Panc1 (cell line): ENCODE data around the gene REXO5. TPM values are rescaled to one million over a fixed set of nuclear protein-coding genes. Genes with fewer than 3 reads are reported as not detected.

Source experiments
- ATAC-seq: fragments of 200-7000 bp; cut with Tn5 transposase; 2 replicates; pipeline ENCODE4 v1.9.1; 2020; ENCODE audit warnings: mild to moderate bottlenecking, moderate library complexity
- BruUV-seq: library from RNA; stranded (reverse); fragments of 400-500 nt; replicated peaks from 2 replicates; lab custom pipeline; 2021; lab: Mats Ljungman, UMichigan
- CTCF ChIA-PET: fragments of 300-600 bp; sonication (Branson Sonifier 250); formaldehyde crosslinking; loops from one replicate; lab custom pipeline; 2022; ENCODE audit warnings: antibody characterized with exemption; lab: Charles Lee
- POLR2A ChIA-PET: fragments of 300-600 bp; sonication (Branson Sonifier 250); formaldehyde crosslinking; loops from one replicate; lab custom pipeline; 2022; ENCODE audit warnings: antibody characterized with exemption; lab: Charles Lee
- DNase-seq: peaks from one replicate; pipeline ENCODE4 v3.0.0-alpha.2; 2010; ENCODE audit warnings: low read depth, low spot score
- H3K27ac ChIP-seq: 2 replicates; pipeline ENCODE4 v1.5.1; 2011; ENCODE audit warnings: mild to moderate bottlenecking, low read length, inconsistent platforms
- H3K27me3 ChIP-seq: fragments of 200-500 bp; sonication (Bioruptor generic); 2 replicates; pipeline ENCODE4 v1.6.0; 2014; ENCODE audit warnings: low read length, inconsistent platforms; ENCODE audit not compliant: control insufficient read depth, insufficient read depth
- H3K36me3 ChIP-seq: fragments of 200-500 bp; sonication (Bioruptor generic); 2 replicates; pipeline ENCODE4 v1.5.1; 2014; ENCODE audit warnings: inconsistent platforms, mild to moderate bottlenecking, low read length, moderate library complexity; ENCODE audit not compliant: control insufficient read depth, insufficient read depth
- H3K4me1 ChIP-seq: 2 replicates; pipeline ENCODE4 v1.5.1; 2011; ENCODE audit warnings: inconsistent platforms, mild to moderate bottlenecking, low read length, moderate library complexity; ENCODE audit not compliant: control insufficient read depth, insufficient read depth
- H3K4me3 ChIP-seq, 2 experiments: 2 replicates each; pipeline ENCODE4 v1.5.1; 2011 to 2012; ENCODE audit warnings: low read depth in 2 of 2, low read length in 2 of 2, mild to moderate bottlenecking in 2 of 2, inconsistent platforms in 1 of 2, moderate library complexity in 1 of 2
- H3K9me3 ChIP-seq: fragments of 200-500 bp; sonication (Bioruptor generic); 2 replicates; pipeline ENCODE4 v1.5.1; 2014; ENCODE audit warnings: low read depth, mild to moderate bottlenecking, inconsistent platforms, low read length, moderate library complexity; ENCODE audit not compliant: control insufficient read depth, insufficient read depth
- CTCF ChIP-seq: fragments of 450-650 bp; IDR thresholded peaks from 2 replicates; pipeline ENCODE4 v1.5.1; 2017; ENCODE audit warnings: mild to moderate bottlenecking
- POLR2AphosphoS5 ChIP-seq: IDR thresholded peaks from 2 replicates; pipeline ENCODE4 v1.6.1; 2012; ENCODE audit warnings: mild to moderate bottlenecking, low read depth, low read length, moderate library complexity
- SIN3A ChIP-seq: IDR thresholded peaks from 2 replicates; pipeline ENCODE4 v1.6.1; 2012; ENCODE audit warnings: low read depth, mild to moderate bottlenecking, low read length, moderate library complexity, borderline replicate concordance; ENCODE audit not compliant: insufficient read depth
- TCF7L2 ChIP-seq: IDR thresholded peaks from 2 replicates; pipeline ENCODE4 v1.6.1; 2011; ENCODE audit warnings: mild to moderate bottlenecking, low read depth, low read length, inconsistent platforms
- in situ Hi-C: cut with HindIII; loops from 2 replicates; pipeline ENCODE4 v1.10.0; 2016; ENCODE audit warnings: low sequenced_read_pairs, low pct_unique_long_range_greater_than_20kb
- intact Hi-C: fragments of 100-400 bp; cut with micrococcal nuclease; formaldehyde crosslinking; loops from one replicate; pipeline ENCODE4 v1.10.0; 2022; ENCODE audit not compliant: unreplicated experiment
- total RNA-seq: library from RNA; stranded (reverse); gene quantifications from one replicate; pipeline ENCODE4 v1.2.1, GENCODE V29; 2021; ENCODE audit not compliant: unreplicated experiment
- TF ChIP-seq, protein P1 (sequence below), 2 experiments: IDR thresholded peaks; 2 replicates each; pipeline ENCODE4 v1.6.1; 2011 to 2012; ENCODE audit warnings: low read depth in 2 of 2, control low read depth in 1 of 2, low read length in 1 of 2, mild to moderate bottlenecking in 1 of 2, moderate library complexity in 1 of 2; ENCODE audit not compliant: insufficient read depth in 1 of 2

REXO5 gene
- total RNA-seq, 1 experiment from 2014 or later: 13.6 TPM

DNA sequence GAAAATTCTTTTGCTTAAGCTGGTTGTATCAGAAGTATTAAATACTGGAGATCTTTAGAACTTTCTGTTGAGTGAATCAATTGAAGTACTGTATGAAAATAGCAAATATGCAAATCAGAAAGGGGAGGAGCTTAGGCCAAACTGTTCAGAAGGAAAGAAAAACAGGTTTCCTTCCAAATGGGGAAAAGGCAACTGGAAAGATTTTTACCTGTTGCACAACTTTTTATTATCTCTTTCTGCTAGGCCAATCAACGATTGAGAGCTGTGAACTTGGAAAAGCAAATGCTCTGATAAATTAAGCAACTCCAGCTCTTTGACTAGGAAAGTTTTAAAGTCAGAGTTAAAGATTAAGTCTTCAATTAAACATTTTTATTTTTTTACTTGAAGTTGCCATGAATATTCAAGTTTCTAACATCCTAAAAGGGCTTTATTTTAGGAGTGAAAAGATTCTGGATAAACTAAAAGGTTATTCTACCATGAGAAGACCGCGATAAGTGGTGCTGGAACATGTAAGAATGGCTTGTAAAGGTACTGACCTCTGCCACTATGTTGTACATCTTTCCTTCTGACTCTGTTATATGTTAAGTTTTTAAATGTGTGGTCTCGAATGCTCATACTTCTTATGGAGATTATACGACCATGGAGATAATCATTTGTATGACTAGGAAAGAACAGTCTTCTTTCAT lies 77.4 kb downstream of the REXO5 start:
- no peak for TF ChIP-seq CTCF
- no peak for TF ChIP-seq TCF7L2
- no peak for TF ChIP-seq SIN3A
- TF ChIP-seq, protein P1, sequence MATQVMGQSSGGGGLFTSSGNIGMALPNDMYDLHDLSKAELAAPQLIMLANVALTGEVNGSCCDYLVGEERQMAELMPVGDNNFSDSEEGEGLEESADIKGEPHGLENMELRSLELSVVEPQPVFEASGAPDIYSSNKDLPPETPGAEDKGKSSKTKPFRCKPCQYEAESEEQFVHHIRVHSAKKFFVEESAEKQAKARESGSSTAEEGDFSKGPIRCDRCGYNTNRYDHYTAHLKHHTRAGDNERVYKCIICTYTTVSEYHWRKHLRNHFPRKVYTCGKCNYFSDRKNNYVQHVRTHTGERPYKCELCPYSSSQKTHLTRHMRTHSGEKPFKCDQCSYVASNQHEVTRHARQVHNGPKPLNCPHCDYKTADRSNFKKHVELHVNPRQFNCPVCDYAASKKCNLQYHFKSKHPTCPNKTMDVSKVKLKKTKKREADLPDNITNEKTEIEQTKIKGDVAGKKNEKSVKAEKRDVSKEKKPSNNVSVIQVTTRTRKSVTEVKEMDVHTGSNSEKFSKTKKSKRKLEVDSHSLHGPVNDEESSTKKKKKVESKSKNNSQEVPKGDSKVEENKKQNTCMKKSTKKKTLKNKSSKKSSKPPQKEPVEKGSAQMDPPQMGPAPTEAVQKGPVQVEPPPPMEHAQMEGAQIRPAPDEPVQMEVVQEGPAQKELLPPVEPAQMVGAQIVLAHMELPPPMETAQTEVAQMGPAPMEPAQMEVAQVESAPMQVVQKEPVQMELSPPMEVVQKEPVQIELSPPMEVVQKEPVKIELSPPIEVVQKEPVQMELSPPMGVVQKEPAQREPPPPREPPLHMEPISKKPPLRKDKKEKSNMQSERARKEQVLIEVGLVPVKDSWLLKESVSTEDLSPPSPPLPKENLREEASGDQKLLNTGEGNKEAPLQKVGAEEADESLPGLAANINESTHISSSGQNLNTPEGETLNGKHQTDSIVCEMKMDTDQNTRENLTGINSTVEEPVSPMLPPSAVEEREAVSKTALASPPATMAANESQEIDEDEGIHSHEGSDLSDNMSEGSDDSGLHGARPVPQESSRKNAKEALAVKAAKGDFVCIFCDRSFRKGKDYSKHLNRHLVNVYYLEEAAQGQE (IDR thresholded peaks at IDR 0.05; ENCODE audit: insufficient read depth in 1 of 2, low read depth in 2 of 2, low read length in 1 of 2): no peak
- no peak for TF ChIP-seq POLR2AphosphoS5
- intact Hi-C loops (no loop called here), in situ Hi-C loops (no loop called here)
- ATAC-seq (no peak), DNase-seq (no peak)
- POLR2A ChIA-PET: no interaction called here
- H3K27ac ChIP-seq: no peak overlapping the region
- H3K4me1 ChIP-seq: peaks cover 16% of the 10 kb centered on the region
- CTCF ChIA-PET: no interaction called here
- no peaks in the 10 kb centered on the region for H3K9me3 ChIP-seq
- BruUV-seq: no TSS peak
- no peak overlapping the region for H3K4me3 ChIP-seq
- no peaks in the 10 kb centered on the region; the same call in 1 of the 2 replicates for H3K36me3 ChIP-seq
- H3K27me3 ChIP-seq: no peaks in the 10 kb centered on the region

DNA sequence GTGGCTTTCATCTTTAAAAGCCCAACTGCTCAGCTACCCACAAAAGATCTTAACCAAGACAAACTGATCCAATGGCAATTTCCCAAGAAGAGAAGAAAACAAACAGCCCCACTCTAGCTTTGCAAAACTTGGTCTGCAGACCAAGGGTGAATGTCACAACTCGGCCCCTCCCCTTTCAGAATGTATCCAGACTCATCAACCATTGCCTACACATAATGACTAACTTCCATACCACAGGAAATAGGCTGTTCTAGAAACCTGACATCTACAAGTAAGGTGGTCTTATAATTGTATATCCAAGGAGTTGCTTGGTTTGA lies 77.9 kb downstream of the REXO5 start:
- ATAC-seq: no peak
- ChIA-PET CTCF (no interaction called here), POLR2A (no interaction called here)
- no peak for DNase-seq
- no peaks in the 10 kb centered on the region; the same call in 1 of the 2 replicates for H3K36me3 ChIP-seq
- intact Hi-C loops: no loop called here
- no TSS peak for BruUV-seq
- TF ChIP-seq CTCF (no peak), SIN3A (no peak), POLR2AphosphoS5 (no peak), TCF7L2 (no peak)
- TF ChIP-seq, protein P1 (IDR thresholded peaks at IDR 0.05; ENCODE audit: insufficient read depth in 1 of 2, low read depth in 2 of 2, low read length in 1 of 2): no peak
- H3K27me3 ChIP-seq: no peaks in the 10 kb centered on the region
- in situ Hi-C loops: no loop called here
- peaks cover 11% of the 10 kb centered on the region for H3K4me1 ChIP-seq
- H3K4me3 ChIP-seq: no peak overlapping the region
- H3K27ac ChIP-seq: no peak overlapping the region
- no peaks in the 10 kb centered on the region for H3K9me3 ChIP-seq
